Measurements from ENCODE around the gene MAVS.

Gene MAVS

GRCh38 chr20:3815703-3816315 lies 30.8 kb upstream of the MAVS start:
- Histone ChIP-seq H3K4me3 (ENCODE audit: low read depth, low read length) (no peak overlapping the region), H3K27me3 (ENCODE audit: control insufficient read depth, insufficient read depth, low read length) (no peaks in the 10 kb centered on the region), H3K9me3 (ENCODE audit: control insufficient read depth, insufficient read depth, low read length) (no peaks in the 10 kb centered on the region), H3K36me3 (ENCODE audit: control insufficient read depth, insufficient read depth, low read length) (no peaks in the 10 kb centered on the region), H3K27ac (ENCODE audit: low read depth, low read length) (no peak overlapping the region), H3K4me1 (ENCODE audit: control insufficient read depth, insufficient read depth, low read length) (peaks cover 12% of the 10 kb centered on the region), H3K9ac (ENCODE audit: low read depth, low read length) (no peak overlapping the region)

- Histone ChIP-seq H3K9me3 (ENCODE audit: control insufficient read depth, insufficient read depth, low read length) (no peaks in the 10 kb centered on the region), H3K4me3 (ENCODE audit: low read depth, low read length) (no peak overlapping the region), H3K9ac (ENCODE audit: low read depth, low read length) (no peak overlapping the region), H3K36me3 (ENCODE audit: control insufficient read depth, insufficient read depth, low read length) (peaks cover 7% of the 10 kb centered on the region), H3K27me3 (ENCODE audit: control insufficient read depth, insufficient read depth, low read length) (no peaks in the 10 kb centered on the region), H3K4me1 (ENCODE audit: control insufficient read depth, insufficient read depth, low read length) (peaks cover 12% of the 10 kb centered on the region), H3K27ac (ENCODE audit: low read depth, low read length) (no peak overlapping the region)
Measured at GRCh38 chr20:3818155-3819151, 28.2 kb upstream of the MAVS start.

- H3K4me1 ChIP-seq (ENCODE audit: control insufficient read depth, insufficient read depth, low read length), result peaks cover 12% of the 10 kb centered on the region
- H3K9ac ChIP-seq (ENCODE audit: low read depth, low read length), result 0 out of 2 replicates have a peak overlapping the region, but pooled peaks have one; percentile 6
- no peaks in the 10 kb centered on the region for H3K9me3 ChIP-seq (ENCODE audit: control insufficient read depth, insufficient read depth, low read length)
- no peaks in the 10 kb centered on the region for H3K27me3 ChIP-seq (ENCODE audit: control insufficient read depth, insufficient read depth, low read length)
- peak overlapping the region; percentile 95 for H3K4me3 ChIP-seq (ENCODE audit: low read depth, low read length)
- peaks cover 16% of the 10 kb centered on the region for H3K36me3 ChIP-seq (ENCODE audit: control insufficient read depth, insufficient read depth, low read length)
- H3K27ac ChIP-seq (ENCODE audit: low read depth, low read length), result peak overlapping the region; percentile 96
Measured at GRCh38 chr20:3819411-3820047, 27.1 kb upstream of the MAVS start.

DNA sequence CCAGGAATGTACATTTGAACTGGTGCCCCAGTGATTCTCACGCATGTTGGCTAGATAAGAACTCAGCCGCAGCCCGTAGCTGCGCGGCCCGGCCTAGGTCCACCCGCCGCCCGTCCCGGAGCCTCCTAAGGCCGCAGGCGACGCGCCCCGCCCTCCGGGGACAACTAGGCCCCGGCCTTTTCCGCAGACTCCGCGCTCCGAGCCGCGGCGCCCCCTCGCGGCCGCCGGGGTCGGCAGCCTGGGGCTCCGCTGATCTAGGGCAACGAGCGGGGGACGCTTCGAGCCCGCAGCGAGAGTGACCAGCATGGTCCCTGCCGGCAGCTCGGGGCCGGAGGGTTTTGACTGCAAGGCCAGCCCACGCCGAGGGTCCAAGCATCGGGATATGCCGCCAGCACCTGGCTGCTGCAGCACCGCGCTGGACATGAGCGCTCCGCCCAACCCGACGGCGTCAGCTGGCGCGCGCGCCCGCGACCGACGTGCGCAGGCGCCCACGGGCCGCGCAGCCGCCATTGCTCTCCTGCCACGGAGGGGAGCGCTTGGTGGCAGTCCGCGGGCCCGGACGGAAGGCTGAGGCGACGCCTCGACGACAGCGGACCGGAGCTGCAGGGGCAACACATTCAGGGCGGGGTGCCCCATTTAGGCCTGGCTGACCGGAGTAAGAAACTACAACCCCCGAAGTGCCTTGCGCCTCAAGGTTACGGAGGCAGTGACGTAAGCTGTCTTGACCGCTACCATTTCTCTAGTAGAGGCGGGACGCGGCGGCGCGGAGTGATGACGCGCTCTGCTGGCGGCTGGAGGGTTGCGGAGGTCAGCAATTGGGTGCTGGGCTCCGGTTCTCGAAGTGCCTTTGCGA lies 26.4 kb upstream of the MAVS start, which contains the start of gene AP5S1:
Gene AP5S1 (plus strand): TSS at position 500 of the 853 bp plus-strand sequence. CDS start 1,571 bp downstream, outside the sequence.
- peak within 1 kb of the TSS; percentile 95 for H3K4me3 ChIP-seq (ENCODE audit: low read depth, low read length)
- H3K36me3 ChIP-seq (ENCODE audit: control insufficient read depth, insufficient read depth, low read length), result peaks cover 16% of the 10 kb centered on the region
- peak within 1 kb of the TSS; percentile 96 for H3K27ac ChIP-seq (ENCODE audit: low read depth, low read length)
- no peaks in the 10 kb centered on the region for H3K27me3 ChIP-seq (ENCODE audit: control insufficient read depth, insufficient read depth, low read length)
- H3K9ac ChIP-seq (ENCODE audit: low read depth, low read length), result peak within 1 kb of the TSS; percentile 98
- H3K9me3 ChIP-seq (ENCODE audit: control insufficient read depth, insufficient read depth, low read length), result no peaks in the 10 kb centered on the region
- peaks cover 12% of the 10 kb centered on the region for H3K4me1 ChIP-seq (ENCODE audit: control insufficient read depth, insufficient read depth, low read length)

DNA sequence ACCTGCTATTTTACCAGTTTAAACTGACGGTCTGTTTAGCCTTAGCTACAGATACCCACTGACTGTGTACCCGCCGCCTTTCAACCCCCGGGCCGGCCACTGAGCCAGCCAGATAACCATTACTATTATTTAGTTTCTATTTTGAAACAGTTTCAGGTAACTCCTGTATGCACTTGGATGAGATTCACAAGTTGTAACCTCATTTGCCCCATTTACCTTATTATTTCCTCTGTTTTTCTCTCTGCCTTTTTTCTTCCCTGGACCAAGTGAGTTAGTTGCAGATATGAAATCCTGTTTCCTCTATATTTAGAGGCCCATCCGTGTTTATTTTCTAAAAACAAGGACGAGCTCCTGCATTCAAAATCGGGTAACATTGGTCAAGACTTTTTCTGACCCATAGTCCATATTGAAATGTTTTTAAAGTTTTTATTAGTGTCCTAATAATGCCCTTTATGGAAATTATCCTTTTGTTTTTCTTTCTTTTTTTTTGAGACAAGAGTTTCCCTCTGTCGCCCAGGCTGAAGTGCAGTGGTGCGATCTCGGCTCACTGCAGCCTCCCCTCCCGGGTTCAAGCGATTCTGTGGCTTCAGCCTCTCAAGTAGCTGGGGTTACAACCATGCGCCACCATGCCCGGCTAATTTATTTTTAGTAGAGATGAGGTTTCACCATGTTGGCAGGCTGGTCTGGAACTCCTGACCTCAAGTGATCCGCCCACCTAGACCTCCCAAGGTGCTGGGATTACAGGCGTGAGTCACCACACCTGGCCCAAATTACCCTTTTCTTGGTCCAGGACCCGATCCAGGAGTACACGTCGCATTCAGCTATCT lies 25.5 kb upstream of the MAVS start:
- H3K36me3 ChIP-seq (ENCODE audit: control insufficient read depth, insufficient read depth, low read length), result peaks cover 16% of the 10 kb centered on the region
- H3K4me3 ChIP-seq (ENCODE audit: low read depth, low read length), result peak overlapping the region; percentile 95
- peaks cover 7% of the 10 kb centered on the region for H3K4me1 ChIP-seq (ENCODE audit: control insufficient read depth, insufficient read depth, low read length)
- peak overlapping the region; percentile 96 for H3K27ac ChIP-seq (ENCODE audit: low read depth, low read length)
- peak overlapping the region; percentile 98 for H3K9ac ChIP-seq (ENCODE audit: low read depth, low read length)
- H3K27me3 ChIP-seq (ENCODE audit: control insufficient read depth, insufficient read depth, low read length), result no peaks in the 10 kb centered on the region
- H3K9me3 ChIP-seq (ENCODE audit: control insufficient read depth, insufficient read depth, low read length), result no peaks in the 10 kb centered on the region

DNA sequence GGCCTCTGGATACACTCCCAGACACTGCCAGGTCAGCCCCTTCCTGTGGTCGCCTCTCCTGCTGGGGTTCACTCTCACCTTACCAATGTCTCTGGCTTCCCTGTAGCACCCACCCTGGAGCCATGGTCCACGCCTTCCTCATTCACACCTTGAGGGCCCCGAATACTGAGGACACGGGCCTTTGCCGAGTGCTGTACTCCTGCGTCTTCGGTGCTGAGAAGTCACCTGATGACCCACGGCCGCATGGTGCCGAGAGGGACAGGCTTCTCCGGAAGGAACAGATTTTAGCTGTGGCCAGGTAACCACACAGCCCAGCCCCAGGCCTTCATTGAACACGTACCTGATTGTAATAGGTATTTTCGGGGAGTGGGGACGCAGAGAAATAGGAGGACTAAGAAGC lies 24.6 kb upstream of the MAVS start:
- Histone ChIP-seq H3K27ac (ENCODE audit: low read depth, low read length) (no peak overlapping the region), H3K4me1 (ENCODE audit: control insufficient read depth, insufficient read depth, low read length) (0 out of 2 replicates have a peak, but pooled peaks cover 5% of the 10 kb centered on the region), H3K4me3 (ENCODE audit: low read depth, low read length) (no peak overlapping the region), H3K27me3 (ENCODE audit: control insufficient read depth, insufficient read depth, low read length) (no peaks in the 10 kb centered on the region), H3K9ac (ENCODE audit: low read depth, low read length) (no peak overlapping the region), H3K9me3 (ENCODE audit: control insufficient read depth, insufficient read depth, low read length) (no peaks in the 10 kb centered on the region), H3K36me3 (ENCODE audit: control insufficient read depth, insufficient read depth, low read length) (peaks cover 16% of the 10 kb centered on the region)

- H3K4me3 ChIP-seq (ENCODE audit: low read depth, low read length), result no peak overlapping the region
- H3K9me3 ChIP-seq (ENCODE audit: control insufficient read depth, insufficient read depth, low read length), result no peaks in the 10 kb centered on the region
- H3K27me3 ChIP-seq (ENCODE audit: control insufficient read depth, insufficient read depth, low read length), result no peaks in the 10 kb centered on the region
- no peak overlapping the region for H3K9ac ChIP-seq (ENCODE audit: low read depth, low read length)
- H3K36me3 ChIP-seq (ENCODE audit: control insufficient read depth, insufficient read depth, low read length), result peaks cover 16% of the 10 kb centered on the region
- H3K4me1 ChIP-seq (ENCODE audit: control insufficient read depth, insufficient read depth, low read length), result 0 out of 2 replicates have a peak, but pooled peaks cover 5% of the 10 kb centered on the region
- no peak overlapping the region for H3K27ac ChIP-seq (ENCODE audit: low read depth, low read length)
Measured at GRCh38 chr20:3823881-3824280, 22.8 kb upstream of the MAVS start.

GRCh38 chr20:3825526-3825925 lies 21.1 kb upstream of the MAVS start:
- no peak overlapping the region for H3K4me3 ChIP-seq (ENCODE audit: low read depth, low read length)
- H3K4me1 ChIP-seq (ENCODE audit: control insufficient read depth, insufficient read depth, low read length), result no peaks in the 10 kb centered on the region
- no peak overlapping the region for H3K9ac ChIP-seq (ENCODE audit: low read depth, low read length)
- no peak overlapping the region for H3K27ac ChIP-seq (ENCODE audit: low read depth, low read length)
- no peaks in the 10 kb centered on the region for H3K9me3 ChIP-seq (ENCODE audit: control insufficient read depth, insufficient read depth, low read length)
- H3K36me3 ChIP-seq (ENCODE audit: control insufficient read depth, insufficient read depth, low read length), result peaks cover 16% of the 10 kb centered on the region
- H3K27me3 ChIP-seq (ENCODE audit: control insufficient read depth, insufficient read depth, low read length), result no peaks in the 10 kb centered on the region

- Histone ChIP-seq H3K4me1 (ENCODE audit: control insufficient read depth, insufficient read depth, low read length) (no peaks in the 10 kb centered on the region), H3K27ac (ENCODE audit: low read depth, low read length) (no peak overlapping the region), H3K4me3 (ENCODE audit: low read depth, low read length) (no peak overlapping the region), H3K36me3 (ENCODE audit: control insufficient read depth, insufficient read depth, low read length) (peaks cover 16% of the 10 kb centered on the region), H3K27me3 (ENCODE audit: control insufficient read depth, insufficient read depth, low read length) (no peaks in the 10 kb centered on the region), H3K9ac (ENCODE audit: low read depth, low read length) (no peak overlapping the region), H3K9me3 (ENCODE audit: control insufficient read depth, insufficient read depth, low read length) (no peaks in the 10 kb centered on the region)
Measured at GRCh38 chr20:3826420-3826819, 20.2 kb upstream of the MAVS start.

Measured in HUES48 (cell line).